ENCODE measurements around the gene LRIG1. TPM values are rescaled to one million over a fixed set of nuclear protein-coding genes. Genes with fewer than 3 reads are reported as not detected.
A peak's percentile ranks its signal among the peaks of the same experiment; 100 is the strongest.

LRIG1 gene
- total RNA-seq, 1 donor from 2014 or later: 169 TPM

DNA sequence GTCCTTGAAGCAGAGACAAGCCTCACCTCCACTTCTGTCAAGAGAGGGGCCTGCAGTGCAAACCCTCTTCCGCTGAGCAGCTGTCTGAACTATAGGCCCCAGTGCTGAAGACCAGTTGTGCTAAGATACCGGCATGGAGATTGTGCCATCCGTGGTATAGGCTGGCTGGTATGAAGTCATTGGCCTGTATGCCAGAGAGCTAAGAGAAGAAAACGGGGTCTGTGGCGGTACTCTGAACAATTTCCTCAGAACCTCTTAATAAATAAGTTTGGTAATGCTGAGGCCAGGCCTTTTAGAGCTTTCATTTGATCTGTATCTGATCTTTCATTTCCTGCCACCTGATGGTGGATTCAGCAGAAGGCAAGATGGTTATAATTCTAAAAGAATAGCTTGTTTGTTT lies 123.0 kb downstream of the LRIG1 start:
- peaks cover 85% of the 10 kb centered on the region for H3F3A ChIP-seq (ENCODE audit: low read depth)
- Mint-ChIP-seq H3K4me1 (peaks cover 12% of the 10 kb centered on the region), H3K27me3 (ENCODE audit: insufficient read depth, low read depth) (peaks cover 6% of the 10 kb centered on the region), H3K27ac (peak overlapping the region; percentile 64), H3K36me3 (peaks cover 40% of the 10 kb centered on the region), H3K9me3 (no peaks in the 10 kb centered on the region), H3K4me3 (no peak overlapping the region)
- H3K4me3 ChIP-seq: no peak overlapping the region
- no peak overlapping the region for H3K4me2 ChIP-seq
- H3K27me3 ChIP-seq: no peaks in the 10 kb centered on the region
- DNase-seq (ENCODE audit: low spot score): no peak
- peak overlapping the region; percentile 54 for H3K27ac ChIP-seq
- no peaks in the 10 kb centered on the region for H3K4me1 ChIP-seq
- peaks cover 19% of the 10 kb centered on the region for H3K36me3 ChIP-seq
- no peak for TF ChIP-seq EZH2 (IDR thresholded peaks at IDR 0.05)
- no peak for TF ChIP-seq EZH2phosphoT487 (IDR thresholded peaks at IDR 0.05)
- no peak overlapping the region for H3K9ac ChIP-seq
- no peak overlapping the region for H2AFZ ChIP-seq (replicated peaks)
- H3K79me2 ChIP-seq (ENCODE audit: low read depth): peaks cover 2% of the 10 kb centered on the region
- H3K9me3 ChIP-seq (ENCODE audit: low read depth): no peaks in the 10 kb centered on the region
- peaks cover 51% of the 10 kb centered on the region for H4K20me1 ChIP-seq (ENCODE audit: low read depth)

GRCh38 chr3:66376568-66376967 lies 124.3 kb downstream of the LRIG1 start:
- no peak for DNase-seq (ENCODE audit: low spot score)
- Histone ChIP-seq H3K4me3 (no peak overlapping the region), H3K9me3 (ENCODE audit: low read depth) (no peaks in the 10 kb centered on the region), H3K36me3 (peaks cover 19% of the 10 kb centered on the region), H3K79me2 (ENCODE audit: low read depth) (no peaks in the 10 kb centered on the region), H3K27ac (no peak overlapping the region), H3F3A (ENCODE audit: low read depth) (peaks cover 81% of the 10 kb centered on the region), H3K27me3 (no peaks in the 10 kb centered on the region), H2AFZ (replicated peaks) (no peak overlapping the region), H4K20me1 (ENCODE audit: low read depth) (peaks cover 47% of the 10 kb centered on the region), H3K9ac (no peak overlapping the region), H3K4me2 (no peak overlapping the region), H3K4me1 (no peaks in the 10 kb centered on the region)
- Mint-ChIP-seq H3K36me3 (peaks cover 31% of the 10 kb centered on the region), H3K9me3 (no peaks in the 10 kb centered on the region), H3K27me3 (ENCODE audit: insufficient read depth, low read depth) (peaks cover 6% of the 10 kb centered on the region), H3K27ac (no peak overlapping the region), H3K4me1 (peaks cover 12% of the 10 kb centered on the region), H3K4me3 (no peak overlapping the region)
- TF ChIP-seq CTCF (IDR thresholded peaks at IDR 0.05) (no peak), EZH2 (IDR thresholded peaks at IDR 0.05) (no peak), EZH2phosphoT487 (IDR thresholded peaks at IDR 0.05) (no peak)

GRCh38 chr3:66372681-66373350 lies 128.0 kb downstream of the LRIG1 start:
- Histone ChIP-seq H3K27me3 (no peaks in the 10 kb centered on the region), H3K9me3 (ENCODE audit: low read depth) (no peaks in the 10 kb centered on the region), H3K27ac (no peak overlapping the region), H3K9ac (no peak overlapping the region), H3K4me1 (no peaks in the 10 kb centered on the region), H3F3A (ENCODE audit: low read depth) (peaks cover 46% of the 10 kb centered on the region), H3K79me2 (ENCODE audit: low read depth) (no peaks in the 10 kb centered on the region), H3K4me2 (no peak overlapping the region), H3K36me3 (peaks cover 7% of the 10 kb centered on the region), H2AFZ (replicated peaks) (no peak overlapping the region), H4K20me1 (ENCODE audit: low read depth) (peaks cover 11% of the 10 kb centered on the region), H3K4me3 (no peak overlapping the region)
- Mint-ChIP-seq H3K4me3 (no peak overlapping the region), H3K27ac (no peak overlapping the region), H3K4me1 (peaks cover 3% of the 10 kb centered on the region), H3K9me3 (no peaks in the 10 kb centered on the region), H3K36me3 (peaks cover 21% of the 10 kb centered on the region), H3K27me3 (ENCODE audit: insufficient read depth, low read depth) (no peaks in the 10 kb centered on the region)
- TF ChIP-seq EZH2phosphoT487 (IDR thresholded peaks at IDR 0.05) (no peak), CTCF (IDR thresholded peaks at IDR 0.05) (peak; percentile 54)
- peak; percentile 59 for DNase-seq (ENCODE audit: low spot score)

DNA sequence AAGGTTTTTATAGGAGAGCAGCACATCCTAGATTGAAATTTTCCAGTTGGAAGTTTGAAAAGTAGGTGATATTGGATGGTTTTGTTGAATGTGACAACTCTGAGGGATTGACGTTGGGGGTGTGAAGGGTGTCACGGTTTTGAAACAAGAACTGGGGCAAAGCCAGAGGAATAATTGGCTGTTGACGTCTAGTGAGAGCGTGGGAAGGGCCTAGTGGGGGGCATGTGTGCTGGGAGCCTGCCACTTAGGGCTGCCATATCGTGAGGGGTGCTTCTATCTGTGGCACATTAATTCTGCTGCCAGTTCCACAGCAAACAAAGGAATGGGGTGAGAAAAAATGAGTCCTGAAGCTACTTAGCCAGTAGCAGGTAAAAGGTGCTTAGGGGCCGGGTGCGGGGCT lies 129.4 kb downstream of the LRIG1 start:
- H3K27ac ChIP-seq: no peak overlapping the region
- no peak for DNase-seq (ENCODE audit: low spot score)
- peaks cover 6% of the 10 kb centered on the region for H3K36me3 ChIP-seq
- H3F3A ChIP-seq (ENCODE audit: low read depth): peaks cover 34% of the 10 kb centered on the region
- H3K4me2 ChIP-seq: no peak overlapping the region
- no peak overlapping the region for H3K27ac Mint-ChIP-seq
- no peak overlapping the region for H3K4me3 ChIP-seq
- no peak overlapping the region for H3K4me3 Mint-ChIP-seq
- H3K9me3 Mint-ChIP-seq: no peaks in the 10 kb centered on the region
- TF ChIP-seq CTCF (IDR thresholded peaks at IDR 0.05): no peak
- no peak for TF ChIP-seq EZH2 (IDR thresholded peaks at IDR 0.05)
- TF ChIP-seq EZH2phosphoT487 (IDR thresholded peaks at IDR 0.05): no peak
- H3K9ac ChIP-seq: no peak overlapping the region
- H3K79me2 ChIP-seq (ENCODE audit: low read depth): no peaks in the 10 kb centered on the region
- no peaks in the 10 kb centered on the region for H3K27me3 Mint-ChIP-seq (ENCODE audit: insufficient read depth, low read depth)
- peaks cover 6% of the 10 kb centered on the region for H4K20me1 ChIP-seq (ENCODE audit: low read depth)
- H2AFZ ChIP-seq (replicated peaks): no peak overlapping the region
- no peaks in the 10 kb centered on the region for H3K9me3 ChIP-seq (ENCODE audit: low read depth)
- H3K36me3 Mint-ChIP-seq: peaks cover 16% of the 10 kb centered on the region
- H3K4me1 Mint-ChIP-seq: no peaks in the 10 kb centered on the region
- peaks cover 6% of the 10 kb centered on the region for H3K4me1 ChIP-seq
- no peaks in the 10 kb centered on the region for H3K27me3 ChIP-seq

All from neural progenitor cell (in vitro differentiated cells).